BE2C (cell line): ENCODE measurements around the gene TENM4.

Experiments
- DNase-seq: peaks from one replicate; pipeline ENCODE4 v3.0.0-alpha.2; 2020
- H3K27me3 ChIP-seq: fragments of 250-450 bp; sonication (Bioruptor Pico); 2 replicates; pipeline ENCODE4 v1.5.1; 2020; ENCODE audit warnings: mild to moderate bottlenecking
- H3K36me3 ChIP-seq: fragments of 250-450 bp; sonication (Bioruptor Pico); 2 replicates; pipeline ENCODE4 v1.5.1; 2020; ENCODE audit warnings: mild to moderate bottlenecking
- H3K4me1 ChIP-seq: fragments of 250-450 bp; sonication (Bioruptor Pico); 2 replicates; pipeline ENCODE4 v1.5.1; 2020
- H3K4me3 ChIP-seq: 2 replicates; pipeline ENCODE4 v1.5.1; 2011; ENCODE audit warnings: low read depth, low read length
- H3K9me3 ChIP-seq: fragments of 250-450 bp; sonication (Bioruptor Pico); 2 replicates; pipeline ENCODE4 v1.5.1; 2020
- CTCF ChIP-seq: IDR thresholded peaks from 2 replicates; pipeline ENCODE4 v1.5.1; 2012; ENCODE audit warnings: mild to moderate bottlenecking, low read depth, low read length

The TENM4 gene

GRCh38 chr11:78657968-78658839 is 782.6 kb downstream of the TENM4 start:
- no peaks in the 10 kb centered on the region for H3K4me1 ChIP-seq
- no peaks in the 10 kb centered on the region for H3K27me3 ChIP-seq
- TF ChIP-seq CTCF, result no peak
- no peak for DNase-seq
- H3K9me3 ChIP-seq, result no peaks in the 10 kb centered on the region
- H3K36me3 ChIP-seq, result peaks cover 32% of the 10 kb centered on the region
- no peak overlapping the region for H3K4me3 ChIP-seq

GRCh38 chr11:78657441-78657840 is 783.4 kb downstream of the TENM4 start:
- H3K9me3 ChIP-seq, result no peaks in the 10 kb centered on the region
- TF ChIP-seq CTCF, result no peak
- no peaks in the 10 kb centered on the region for H3K27me3 ChIP-seq
- H3K4me1 ChIP-seq, result no peaks in the 10 kb centered on the region
- no peak overlapping the region for H3K4me3 ChIP-seq
- no peak for DNase-seq
- H3K36me3 ChIP-seq, result peaks cover 36% of the 10 kb centered on the region

GRCh38 chr11:78656984-78657383 is 783.8 kb downstream of the TENM4 start:
- Histone ChIP-seq H3K9me3 (no peaks in the 10 kb centered on the region), H3K4me1 (no peaks in the 10 kb centered on the region), H3K4me3 (no peak overlapping the region), H3K36me3 (peaks cover 36% of the 10 kb centered on the region), H3K27me3 (no peaks in the 10 kb centered on the region)
- DNase-seq, result no peak
- no peak for TF ChIP-seq CTCF

- Histone ChIP-seq H3K9me3 (no peaks in the 10 kb centered on the region), H3K27me3 (no peaks in the 10 kb centered on the region), H3K4me1 (no peaks in the 10 kb centered on the region), H3K4me3 (no peak overlapping the region), H3K36me3 (peaks cover 33% of the 10 kb centered on the region)
- no peak for TF ChIP-seq CTCF
- no peak for DNase-seq
These were observed 784.5 kb downstream of the TENM4 start for GRCh38 chr11:78656327-78656726.

GRCh38 chr11:78655561-78655960 is 785.3 kb downstream of the TENM4 start:
- TF ChIP-seq CTCF, result no peak
- no peak overlapping the region for H3K4me3 ChIP-seq
- no peaks in the 10 kb centered on the region for H3K4me1 ChIP-seq
- H3K27me3 ChIP-seq, result no peaks in the 10 kb centered on the region
- H3K9me3 ChIP-seq, result no peaks in the 10 kb centered on the region
- no peak for DNase-seq
- H3K36me3 ChIP-seq, result peaks cover 26% of the 10 kb centered on the region

- no peaks in the 10 kb centered on the region for H3K9me3 ChIP-seq
- H3K36me3 ChIP-seq, result peaks cover 20% of the 10 kb centered on the region
- H3K4me3 ChIP-seq, result no peak overlapping the region
- no peak for DNase-seq
- no peaks in the 10 kb centered on the region for H3K27me3 ChIP-seq
- no peaks in the 10 kb centered on the region for H3K4me1 ChIP-seq
- TF ChIP-seq CTCF, result no peak
These were observed 786.0 kb downstream of the TENM4 start for GRCh38 chr11:78654866-78655265.
